Right lobe of liver (tissue), 4 donors: ENCODE results near the gene GLYR1.

Experiments used
- CTCF ChIP-seq, 4 donors: fragments of 200-600 bp in 3 of 4; fragments of 450-650 bp in 1 of 4; IDR thresholded peaks; one replicate each; pipeline versions ENCODE4 v1.5.1 to v1.8.0; 2016 to 2022; ENCODE audit warnings: antibody characterized with exemption in 4 of 4, mild to moderate bottlenecking in 2 of 4
- POLR2A ChIP-seq: fragments of 450-650 bp; IDR thresholded peaks from one replicate; pipeline ENCODE4 v1.6.1; 2017; ENCODE audit warnings: antibody characterized with exemption, mild to moderate bottlenecking
- donor health status: DM: no; HTN: no; CAD: no.
- donor health status: DM: no; HTN: no; CAD: no.
- donor health status: DM: no; HTN: yes; CAD: no.

DNA sequence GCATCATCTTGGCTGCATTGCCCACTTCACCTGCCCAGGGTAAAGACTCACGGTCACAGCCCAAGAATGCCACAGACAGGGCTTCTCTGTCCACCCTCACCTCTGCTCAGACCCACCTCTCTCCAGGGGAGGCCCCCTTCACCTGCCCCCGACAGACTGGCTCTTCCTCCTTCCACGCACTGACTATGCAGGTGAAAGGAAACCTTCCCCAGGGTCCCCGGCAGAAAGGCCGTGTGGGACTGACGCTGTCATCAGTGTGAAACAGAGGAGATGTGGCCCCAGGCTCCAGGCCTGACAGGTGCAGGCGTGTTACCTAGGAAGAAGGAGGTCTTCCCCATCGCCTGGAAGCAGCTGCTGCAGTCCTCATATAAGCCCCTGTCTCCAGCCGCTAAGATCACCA, 35.3 kb downstream of the GLYR1 start:
- TF ChIP-seq CTCF (IDR thresholded peaks at IDR 0.05), result no peak
- no peak for TF ChIP-seq POLR2A
